ENCODE data around the gene ACTR3C. TPM values are rescaled to one million over a fixed set of nuclear protein-coding genes. Genes with fewer than 3 reads are reported as not detected.

The ACTR3C gene
- polyA plus RNA-seq, 4 donors: 2.4 to 9.6 (median 6.0) TPM

Other genes starting within 250 kb of the ACTR3C start
- gene LRRC61, start 190 bp downstream of the ACTR3C start, polyA plus RNA-seq: 10 to 100 TPM in 2 of 4 donors, 1 to 10 TPM in 2; 5.6 to 23.6 (median 12.3) TPM
- 100 to 1,000 TPM in 1 of 4 donors, 10 to 100 TPM in 2, 1 to 10 TPM in 1; 9.6 to 109 (median 36.9) TPM for gene RARRES2, start 18.1 kb upstream of the ACTR3C start, polyA plus RNA-seq
- 100 to 1,000 TPM in 2 of 4 donors, 10 to 100 TPM in 2; 46.5 to 138 (median 78.0) TPM for gene REPIN1, start 45.3 kb upstream of the ACTR3C start, polyA plus RNA-seq
- 1 to 10 TPM; 1.1 to 6.5 (median 2.5) TPM for gene ZNF775, start 55.8 kb upstream of the ACTR3C start, polyA plus RNA-seq
- 10 to 100 TPM in 1 of 4 donors, 1 to 10 TPM in 2, under 1 TPM in 1; 0.67 to 14.0 (median 4.1) TPM for gene GIMAP8, start 127.1 kb upstream of the ACTR3C start, polyA plus RNA-seq
- 10 to 100 TPM in 3 of 4 donors, 1 to 10 TPM in 1; 3.1 to 31.1 (median 14.0) TPM for gene GIMAP7, start 191.3 kb upstream of the ACTR3C start, polyA plus RNA-seq
- gene GIMAP4, start 243.8 kb upstream of the ACTR3C start, polyA plus RNA-seq: 10 to 100 TPM in 3 of 4 donors, 1 to 10 TPM in 1; 4.2 to 37.8 (median 15.7) TPM

Data from small intestine (tissue), 4 donors.